Lung (tissue), 12 donors: ENCODE data around the gene SLC17A2. TPM values are rescaled to one million over a fixed set of nuclear protein-coding genes. Genes with fewer than 3 reads are reported as not detected.

Experiments used
- ATAC-seq: fragments of 200-7000 bp; cut with Tn5 transposase; one replicate; pipeline ENCODE4 v1.9.1; 2020; ENCODE audit warnings: moderate number of reproducible peaks; ENCODE audit not compliant: insufficient read depth, low FRiP score
- DNase-seq, 3 donors: peaks; one replicate each; pipeline ENCODE4 v3.0.0-alpha.2; 2013 to 2017
- H3K27ac ChIP-seq, 2 donors: one replicate each; pipeline ENCODE4 v1.5.1; 2013; ENCODE audit warnings: mild to moderate bottlenecking in 2 of 2, moderate library complexity in 2 of 2, control low read depth in 1 of 2, inconsistent platforms in 1 of 2, low read depth in 1 of 2, low read length in 1 of 2
- H3K27me3 ChIP-seq, 3 donors: one replicate each; pipeline ENCODE4 v1.5.1; 2013; ENCODE audit warnings: low read length in 2 of 3; ENCODE audit not compliant: control insufficient read depth in 3 of 3, insufficient read depth in 3 of 3
- H3K36me3 ChIP-seq, 4 donors: one replicate each; pipeline ENCODE4 v1.5.1; 2013; ENCODE audit warnings: low read length in 4 of 4, mild to moderate bottlenecking in 1 of 4, moderate library complexity in 1 of 4; ENCODE audit not compliant: control insufficient read depth in 4 of 4, insufficient read depth in 4 of 4
- H3K4me1 ChIP-seq, 5 donors: one replicate each; pipeline ENCODE4 v1.5.1; 2013; ENCODE audit warnings: low read length in 5 of 5, mild to moderate bottlenecking in 2 of 5, moderate library complexity in 1 of 5; ENCODE audit not compliant: control insufficient read depth in 5 of 5, insufficient read depth in 5 of 5
- H3K4me3 ChIP-seq: one replicate; pipeline ENCODE4 v1.5.1; 2013; ENCODE audit warnings: mild to moderate bottlenecking, control low read depth, moderate library complexity
- H3K9ac ChIP-seq, 2 donors: one replicate each; pipeline ENCODE4 v1.5.1; 2013; ENCODE audit warnings: low read length in 2 of 2, control low read depth in 1 of 2; ENCODE audit not compliant: insufficient read depth in 1 of 2
- H3K9me3 ChIP-seq, 4 donors: one replicate each; pipeline ENCODE4 v1.5.1; 2013; ENCODE audit warnings: low read length in 3 of 4, mild to moderate bottlenecking in 1 of 4, moderate library complexity in 1 of 4; ENCODE audit not compliant: control insufficient read depth in 4 of 4, insufficient read depth in 3 of 4
- WGBS, 2 donors: extraction: QIAGEN DNeasy Blood & Tissue Kit; methylation state at CpG; one replicate each; pipeline ENCODE4 v1.1.7; 2013; 5-methylcytosine and 5-hydroxymethylcytosine counted together
- polyA plus RNA-seq, 2 donors: library from polyadenylated mRNA; stranded (reverse); fragments of 200-250 nt; gene quantifications; one replicate each; pipeline ENCODE4 v1.2.1, GENCODE V29; 2013
- total RNA-seq, 2 donors: library from RNA; depleted of rRNA in 1 of 2; stranded (reverse); fragments of >200 nt in 1 of 2; gene quantifications; one replicate each; pipeline ENCODE4 v1.2.1, GENCODE V29; 2014 to 2021
- TF ChIP-seq, protein P1 (sequence below): IDR thresholded peaks from 2 replicates; pipeline ENCODE4 v1.5.1; 2012; ENCODE audit warnings: mild to moderate bottlenecking; ENCODE audit errors: control extremely low read depth, extremely low read depth
- donor health status: control.
- donor health status: control.
- donor health status: Bipolar disorder and iron deficiency.
- donor health status: healthy.
- donor health status: DM: yes; HTN: yes; CAD: no.

The SLC17A2 gene
- total and polyA plus RNA-seq, 4 donors = not detected

DNA sequence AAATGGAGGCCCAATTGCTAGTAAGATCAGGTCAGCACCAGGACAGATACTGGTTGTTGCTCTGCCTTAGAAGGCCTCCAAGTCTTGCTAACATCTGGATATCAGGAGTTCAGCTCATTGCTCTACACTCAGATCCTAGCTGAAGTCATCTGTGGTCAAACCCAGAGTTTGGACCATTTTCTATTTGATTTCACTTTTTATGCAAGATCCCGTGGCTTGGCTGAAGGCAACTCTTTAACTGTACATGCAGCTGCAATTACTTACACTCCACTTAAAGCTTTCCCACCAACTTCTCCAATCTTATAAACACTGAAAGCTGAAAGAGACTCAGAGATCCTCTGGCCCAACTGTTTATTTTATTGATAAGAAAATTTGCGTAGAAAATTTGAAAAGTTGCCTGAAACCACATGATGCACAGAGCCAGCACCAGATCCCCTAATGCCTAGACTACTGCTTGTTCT, 2.7 kb downstream of the SLC17A2 start:
- H3K9ac ChIP-seq = no peak overlapping the region
- H3K4me3 ChIP-seq = no peak overlapping the region
- no peak overlapping the region for H3K27ac ChIP-seq
- WGBS, 2 donors = 43 to 59% methylated on average over 2 of the region's 2 CpGs
- DNase-seq (peak in 2 of 3 donors; percentile 18 to 44), ATAC-seq (no peak)
- no peaks in the 10 kb centered on the region for H3K27me3 ChIP-seq
- TF ChIP-seq, protein P1, sequence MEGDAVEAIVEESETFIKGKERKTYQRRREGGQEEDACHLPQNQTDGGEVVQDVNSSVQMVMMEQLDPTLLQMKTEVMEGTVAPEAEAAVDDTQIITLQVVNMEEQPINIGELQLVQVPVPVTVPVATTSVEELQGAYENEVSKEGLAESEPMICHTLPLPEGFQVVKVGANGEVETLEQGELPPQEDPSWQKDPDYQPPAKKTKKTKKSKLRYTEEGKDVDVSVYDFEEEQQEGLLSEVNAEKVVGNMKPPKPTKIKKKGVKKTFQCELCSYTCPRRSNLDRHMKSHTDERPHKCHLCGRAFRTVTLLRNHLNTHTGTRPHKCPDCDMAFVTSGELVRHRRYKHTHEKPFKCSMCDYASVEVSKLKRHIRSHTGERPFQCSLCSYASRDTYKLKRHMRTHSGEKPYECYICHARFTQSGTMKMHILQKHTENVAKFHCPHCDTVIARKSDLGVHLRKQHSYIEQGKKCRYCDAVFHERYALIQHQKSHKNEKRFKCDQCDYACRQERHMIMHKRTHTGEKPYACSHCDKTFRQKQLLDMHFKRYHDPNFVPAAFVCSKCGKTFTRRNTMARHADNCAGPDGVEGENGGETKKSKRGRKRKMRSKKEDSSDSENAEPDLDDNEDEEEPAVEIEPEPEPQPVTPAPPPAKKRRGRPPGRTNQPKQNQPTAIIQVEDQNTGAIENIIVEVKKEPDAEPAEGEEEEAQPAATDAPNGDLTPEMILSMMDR = no peak
- H3K4me1 ChIP-seq = peaks cover 0 to 3% (median 0%) of the 10 kb centered on the region in 5 donors
- no peaks in the 10 kb centered on the region for H3K9me3 ChIP-seq
- H3K36me3 ChIP-seq = no peaks in the 10 kb centered on the region

DNA sequence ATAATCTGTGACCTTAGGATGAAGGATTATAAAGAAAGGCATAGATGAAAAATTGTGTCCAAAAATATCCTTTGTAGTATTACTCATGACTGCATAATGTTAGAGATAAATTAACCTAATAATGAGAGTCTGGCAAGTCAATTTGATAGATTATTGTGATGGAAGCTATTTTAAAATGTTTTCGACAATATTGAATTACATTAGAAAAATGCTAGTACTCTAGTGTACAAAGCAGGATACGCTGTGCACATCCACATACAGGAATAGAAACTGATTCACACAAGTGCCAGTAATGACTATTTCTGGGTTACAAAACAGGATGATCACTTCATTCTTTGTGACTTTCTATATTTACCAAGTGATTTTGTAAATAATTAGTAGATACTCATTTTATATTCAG, 3.3 kb downstream of the SLC17A2 start:
- Histone ChIP-seq H3K4me3 (no peak overlapping the region), H3K27ac (no peak overlapping the region), H3K9ac (no peak overlapping the region), H3K36me3 (no peaks in the 10 kb centered on the region), H3K9me3 (no peaks in the 10 kb centered on the region), H3K27me3 (no peaks in the 10 kb centered on the region), H3K4me1 (peaks cover 0 to 3% (median 0%) of the 10 kb centered on the region in 5 donors)
- DNase-seq (no peak), ATAC-seq (no peak)
- WGBS, 2 donors = 74 to 76% methylated on average over 2 of the region's 2 CpGs
- TF ChIP-seq, protein P1 = no peak

DNA sequence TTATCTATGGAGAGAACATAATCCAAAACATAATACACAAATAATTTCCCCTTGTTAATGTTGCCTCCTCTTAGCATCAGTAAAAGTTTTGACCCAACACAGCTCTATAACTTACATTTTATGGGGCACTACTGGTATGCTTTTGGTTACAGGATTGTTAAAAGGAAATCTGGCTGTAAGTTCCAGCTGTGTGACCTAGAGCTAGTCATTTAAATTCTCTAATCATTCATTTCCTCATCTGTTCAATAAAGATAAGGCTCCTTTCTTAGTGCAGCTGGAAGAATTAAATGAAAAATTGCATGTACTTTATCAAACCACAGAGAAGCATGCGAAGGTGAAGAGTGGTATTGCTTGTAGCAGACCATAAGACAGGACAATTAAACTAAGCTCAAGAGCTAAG, 4.6 kb downstream of the SLC17A2 start:
- H3K9me3 ChIP-seq = no peaks in the 10 kb centered on the region
- no peaks in the 10 kb centered on the region for H3K27me3 ChIP-seq
- no peak overlapping the region for H3K4me3 ChIP-seq
- WGBS, 2 donors = 48% methylated on average over 1 of the region's 1 CpG
- H3K36me3 ChIP-seq = no peaks in the 10 kb centered on the region
- H3K9ac ChIP-seq = no peak overlapping the region
- peaks cover 0 to 3% (median 0%) of the 10 kb centered on the region in 5 donors for H3K4me1 ChIP-seq
- ATAC-seq = no peak
- no peak overlapping the region for H3K27ac ChIP-seq
- TF ChIP-seq, protein P1 = no peak
- DNase-seq = no peak

DNA sequence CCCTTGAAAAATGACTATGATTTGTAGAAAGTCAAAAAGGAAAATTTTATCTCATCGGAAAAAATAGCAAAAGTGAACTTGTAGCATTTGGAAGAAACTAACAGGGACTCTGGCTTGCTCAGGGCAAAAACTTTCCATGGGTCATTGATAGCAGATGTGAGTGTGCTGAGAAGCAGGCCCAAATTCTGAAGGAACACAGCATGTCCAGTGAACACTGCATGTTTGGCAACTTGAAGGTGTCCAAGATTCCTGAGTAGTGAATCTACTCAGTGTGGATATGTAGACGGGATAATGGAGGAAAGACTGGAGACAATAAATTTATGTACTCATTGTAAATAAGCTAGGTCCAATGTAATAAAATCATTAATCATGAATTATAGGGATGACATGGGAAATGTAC, 8.2 kb downstream of the SLC17A2 start:
- TF ChIP-seq, protein P1 = no peak
- no peak for DNase-seq
- Histone ChIP-seq H3K36me3 (no peaks in the 10 kb centered on the region), H3K9ac (no peak overlapping the region), H3K27ac (no peak overlapping the region), H3K27me3 (no peaks in the 10 kb centered on the region), H3K9me3 (no peaks in the 10 kb centered on the region), H3K4me3 (no peak overlapping the region), H3K4me1 (no peaks in the 10 kb centered on the region)
- ATAC-seq = no peak
- 72 to 86% methylated on average over 2 of the region's 2 CpGs for WGBS, 2 donors
